ENCODE data around the gene GCNT2.
A peak's percentile ranks its signal among the peaks of the same experiment; 100 is the strongest.
"Not testable (repeated sequence)": the region's sequence is repeated elsewhere in the genome, so short reads cannot be mapped to it uniquely, and the experiment has no call there.

GCNT2 gene

GRCh38 chr6:10521104-10521808 lies at the start of gene GCNT2:
Gene GCNT2, plus strand, starts transcription at chr6:10521351. Its CDS starts 7,561 bp downstream, at chr6:10528912.
- no peak for DNase-seq

GRCh38 chr6:10472634-10473033 lies 48.5 kb upstream of the GCNT2 start:
- no peak for DNase-seq

- no peak for DNase-seq
These were observed 42.7 kb upstream of the GCNT2 start for GRCh38 chr6:10478187-10479040.

- no peak for DNase-seq
These were observed 41.0 kb upstream of the GCNT2 start for GRCh38 chr6:10479939-10480700.

GRCh38 chr6:10481101-10481500 lies 40.0 kb upstream of the GCNT2 start:
- no peak for DNase-seq

GRCh38 chr6:10482636-10483257 lies 38.4 kb upstream of the GCNT2 start:
- no peak for DNase-seq

GRCh38 chr6:10484912-10485311 lies 36.2 kb upstream of the GCNT2 start:
- no peak for DNase-seq

GRCh38 chr6:10485406-10485805 lies 35.7 kb upstream of the GCNT2 start:
- DNase-seq = no peak

GRCh38 chr6:10486215-10486614 lies 34.9 kb upstream of the GCNT2 start:
- no peak for DNase-seq

- not testable (repeated sequence) for DNase-seq
These were observed 34.1 kb upstream of the GCNT2 start for GRCh38 chr6:10486944-10487588.

- no peak for DNase-seq
These were observed 33.4 kb upstream of the GCNT2 start for GRCh38 chr6:10487668-10488327.

GRCh38 chr6:10491463-10491862 lies 29.7 kb upstream of the GCNT2 start:
- DNase-seq = no peak

GRCh38 chr6:10491905-10492304 lies 29.2 kb upstream of the GCNT2 start:
- DNase-seq = not testable (repeated sequence)

- no peak for DNase-seq
These were observed 26.1 kb upstream of the GCNT2 start for GRCh38 chr6:10495029-10495428.

- DNase-seq = no peak
These were observed 15.6 kb upstream of the GCNT2 start for GRCh38 chr6:10505529-10505928.

- no peak for DNase-seq
These were observed 13.9 kb upstream of the GCNT2 start for GRCh38 chr6:10507298-10507697.

- no peak for DNase-seq
These were observed 13.4 kb upstream of the GCNT2 start for GRCh38 chr6:10507715-10508114.

GRCh38 chr6:10510592-10511367 lies 10.4 kb upstream of the GCNT2 start:
- DNase-seq = peak in 46 of 58 donors; percentile 2 to 59 (median 15)

- no peak for DNase-seq
These were observed 9.7 kb upstream of the GCNT2 start for GRCh38 chr6:10511477-10511876.

All from anterior cingulate cortex (tissue), 58 donors.